MM.1S (cell line): Measurements from ENCODE around the gene ROCK2.

Experiments
- DNase-seq: peaks from one replicate; pipeline ENCODE4 v3.0.0-alpha.2; 2015
- H2AFZ ChIP-seq: fragments of 300-600 bp; sonication (generic); 2 replicates; pipeline ENCODE4 v1.6.0; 2016; ENCODE audit warnings: antibody characterized with exemption, low read length
- H3F3A ChIP-seq: fragments of 300-600 bp; sonication (generic); 2 replicates; pipeline ENCODE4 v1.6.1; 2016; ENCODE audit warnings: mild to moderate bottlenecking, antibody characterized with exemption, low read length, moderate library complexity, mixed read lengths; ENCODE audit not compliant: insufficient read depth
- H3K27ac ChIP-seq: fragments of 300-600 bp; sonication (generic); 2 replicates; pipeline ENCODE4 v1.5.1; 2016; ENCODE audit warnings: mild to moderate bottlenecking, low read length
- H3K27me3 ChIP-seq: fragments of 300-600 bp; sonication (generic); replicated peaks from 2 replicates; pipeline ENCODE4 v1.6.0; 2016; ENCODE audit warnings: low read length; ENCODE audit not compliant: insufficient read depth
- H3K36me3 ChIP-seq: fragments of 300-600 bp; sonication (generic); replicated peaks from 2 replicates; pipeline ENCODE4 v1.6.1; 2016; ENCODE audit warnings: mild to moderate bottlenecking, low read length, mixed read lengths; ENCODE audit not compliant: insufficient read depth
- H3K4me1 ChIP-seq: fragments of 300-600 bp; sonication (generic); 2 replicates; pipeline ENCODE4 v1.6.1; 2016; ENCODE audit warnings: low read length, mixed read lengths
- H3K4me2 ChIP-seq: fragments of 300-600 bp; sonication (generic); 2 replicates; pipeline ENCODE4 v1.6.0; 2016; ENCODE audit warnings: low read depth, low read length
- H3K4me3 ChIP-seq: fragments of 300-600 bp; sonication (generic); 2 replicates; pipeline ENCODE4 v1.5.1; 2016; ENCODE audit warnings: low read length, mixed read lengths
- H3K79me2 ChIP-seq: fragments of 300-600 bp; sonication (generic); 2 replicates; pipeline ENCODE4 v1.6.1; 2016; ENCODE audit warnings: mixed run types, low read length, mixed read lengths
- H3K9ac ChIP-seq: fragments of 300-600 bp; sonication (generic); 2 replicates; pipeline ENCODE4 v1.6.1; 2016; ENCODE audit warnings: low read length, mixed read lengths
- H3K9me2 ChIP-seq: fragments of 300-600 bp; sonication (generic); replicated peaks from 2 replicates; pipeline ENCODE4 v1.6.1; 2016; ENCODE audit warnings: mild to moderate bottlenecking, low read length, mixed read lengths; ENCODE audit not compliant: insufficient read depth
- H3K9me3 ChIP-seq: fragments of 300-600 bp; sonication (generic); replicated peaks from 2 replicates; pipeline ENCODE4 v1.6.1; 2016; ENCODE audit warnings: mild to moderate bottlenecking, low read length, mixed read lengths; ENCODE audit not compliant: insufficient read depth
- H4K20me1 ChIP-seq: fragments of 300-600 bp; sonication (generic); 2 replicates; pipeline ENCODE4 v1.6.1; 2016; ENCODE audit warnings: mild to moderate bottlenecking, low read length, moderate library complexity, mixed read lengths; ENCODE audit not compliant: insufficient read depth
- EZH2 ChIP-seq: fragments of 300-600 bp; sonication (generic); optimal IDR thresholded peaks from 2 replicates; pipeline ENCODE3; 2017; ENCODE audit warnings: low read depth, mild to moderate bottlenecking, antibody characterized with exemption, low read length, mixed read lengths
- EZH2phosphoT487 ChIP-seq: fragments of 300-600 bp; sonication (generic); IDR thresholded peaks from 2 replicates; pipeline ENCODE4 v1.6.1; 2018; ENCODE audit warnings: antibody characterized with exemption, low read length
- TF ChIP-seq, protein P1 (sequence below): fragments of 300-600 bp; sonication (generic); IDR thresholded peaks from 2 replicates; pipeline ENCODE4 v1.5.1; 2016; ENCODE audit warnings: antibody characterized with exemption, low read length, mixed read lengths

ROCK2 gene

GRCh38 chr2:11280713-11281112 lies 63.7 kb downstream of the ROCK2 start:
- no peaks in the 10 kb centered on the region for H3K36me3 ChIP-seq
- H3K79me2 ChIP-seq = no peaks in the 10 kb centered on the region
- H3K9me3 ChIP-seq = no peaks in the 10 kb centered on the region
- H2AFZ ChIP-seq = no peak overlapping the region
- no peaks in the 10 kb centered on the region for H3K27me3 ChIP-seq
- no peaks in the 10 kb centered on the region for H4K20me1 ChIP-seq
- H3K4me2 ChIP-seq = no peak overlapping the region
- DNase-seq = no peak
- TF ChIP-seq, protein P1, sequence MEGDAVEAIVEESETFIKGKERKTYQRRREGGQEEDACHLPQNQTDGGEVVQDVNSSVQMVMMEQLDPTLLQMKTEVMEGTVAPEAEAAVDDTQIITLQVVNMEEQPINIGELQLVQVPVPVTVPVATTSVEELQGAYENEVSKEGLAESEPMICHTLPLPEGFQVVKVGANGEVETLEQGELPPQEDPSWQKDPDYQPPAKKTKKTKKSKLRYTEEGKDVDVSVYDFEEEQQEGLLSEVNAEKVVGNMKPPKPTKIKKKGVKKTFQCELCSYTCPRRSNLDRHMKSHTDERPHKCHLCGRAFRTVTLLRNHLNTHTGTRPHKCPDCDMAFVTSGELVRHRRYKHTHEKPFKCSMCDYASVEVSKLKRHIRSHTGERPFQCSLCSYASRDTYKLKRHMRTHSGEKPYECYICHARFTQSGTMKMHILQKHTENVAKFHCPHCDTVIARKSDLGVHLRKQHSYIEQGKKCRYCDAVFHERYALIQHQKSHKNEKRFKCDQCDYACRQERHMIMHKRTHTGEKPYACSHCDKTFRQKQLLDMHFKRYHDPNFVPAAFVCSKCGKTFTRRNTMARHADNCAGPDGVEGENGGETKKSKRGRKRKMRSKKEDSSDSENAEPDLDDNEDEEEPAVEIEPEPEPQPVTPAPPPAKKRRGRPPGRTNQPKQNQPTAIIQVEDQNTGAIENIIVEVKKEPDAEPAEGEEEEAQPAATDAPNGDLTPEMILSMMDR = no peak
- TF ChIP-seq EZH2phosphoT487 (no peak), EZH2 (no peak)
- peaks cover 3% of the 10 kb centered on the region; the same call in 1 of the 2 replicates for H3F3A ChIP-seq
- 0 out of 2 replicates have a peak, but pooled peaks cover 2% of the 10 kb centered on the region for H3K4me1 ChIP-seq
- H3K4me3 ChIP-seq = no peak overlapping the region
- no peaks in the 10 kb centered on the region for H3K9me2 ChIP-seq
- no peak overlapping the region for H3K9ac ChIP-seq
- no peak overlapping the region for H3K27ac ChIP-seq

- Histone ChIP-seq H2AFZ (no peak overlapping the region), H3K36me3 (no peaks in the 10 kb centered on the region), H3K9me2 (no peaks in the 10 kb centered on the region), H3F3A (peaks cover 9% of the 10 kb centered on the region; the same call in 1 of the 2 replicates), H3K27me3 (no peaks in the 10 kb centered on the region), H3K4me2 (no peak overlapping the region), H3K9me3 (no peaks in the 10 kb centered on the region), H3K4me3 (no peak overlapping the region), H3K9ac (no peak overlapping the region), H3K27ac (no peak overlapping the region), H3K4me1 (0 out of 2 replicates have a peak, but pooled peaks cover 2% of the 10 kb centered on the region), H4K20me1 (no peaks in the 10 kb centered on the region), H3K79me2 (0 out of 2 replicates have a peak, but pooled peaks cover 3% of the 10 kb centered on the region)
- TF ChIP-seq EZH2phosphoT487 (no peak), EZH2 (no peak)
- TF ChIP-seq, protein P1 = no peak
- no peak for DNase-seq
Observed at GRCh38 chr2:11279398-11279797, 65.0 kb downstream of the ROCK2 start.

- Histone ChIP-seq H3K9me2 (no peaks in the 10 kb centered on the region), H2AFZ (no peak overlapping the region), H3K9ac (no peak overlapping the region), H3K36me3 (no peaks in the 10 kb centered on the region), H3K4me2 (no peak overlapping the region), H3K4me3 (no peak overlapping the region), H3K27ac (no peak overlapping the region), H3K4me1 (0 out of 2 replicates have a peak, but pooled peaks cover 2% of the 10 kb centered on the region), H3F3A (peaks cover 9% of the 10 kb centered on the region; the same call in 1 of the 2 replicates), H3K9me3 (no peaks in the 10 kb centered on the region), H3K79me2 (peaks cover 7% of the 10 kb centered on the region; the same call in 1 of the 2 replicates), H4K20me1 (no peaks in the 10 kb centered on the region), H3K27me3 (no peaks in the 10 kb centered on the region)
- DNase-seq = no peak
- TF ChIP-seq EZH2 (no peak), EZH2phosphoT487 (no peak)
- TF ChIP-seq, protein P1 = no peak
Observed at GRCh38 chr2:11278219-11278618, 66.2 kb downstream of the ROCK2 start.
